Nephron (organoid): ENCODE data around the gene PRKAR1A.
"Not testable (repeated sequence)": the region's sequence is repeated elsewhere in the genome, so short reads cannot be mapped to it uniquely, and the experiment has no call there.

Experiments used
- H3K27ac Mint-ChIP-seq, 3 experiments: 2 replicates each; pipeline ENCODE4 v1.8.0; 2020; ENCODE audit warnings: mixed read lengths in 3 of 3, mild to moderate bottlenecking in 2 of 3, moderate library complexity in 1 of 3
- H3K27me3 Mint-ChIP-seq: 2 replicates; pipeline ENCODE4 v1.8.0; 2021; ENCODE audit warnings: low read depth, mild to moderate bottlenecking, moderate library complexity, mixed read lengths
- H3K36me3 Mint-ChIP-seq: 2 replicates; pipeline ENCODE4 v1.8.0; 2020; ENCODE audit warnings: low read depth, mixed read lengths
- H3K4me1 Mint-ChIP-seq: 2 replicates; pipeline ENCODE4 v1.8.0; 2020; ENCODE audit warnings: mixed read lengths
- H3K4me3 Mint-ChIP-seq, 3 experiments: 2 replicates each; pipeline ENCODE4 v1.8.0; 2020; ENCODE audit warnings: mild to moderate bottlenecking in 3 of 3, mixed read lengths in 3 of 3, moderate library complexity in 2 of 3
- H3K9me3 Mint-ChIP-seq: 2 replicates; pipeline ENCODE4 v1.8.0; 2020; ENCODE audit warnings: mixed read lengths
- CTCF ChIP-seq, 3 experiments: fragments of 200-600 bp; sonication (generic); IDR thresholded peaks; one replicate each; pipeline ENCODE4 v1.5.0; 2021; ENCODE audit warnings: antibody characterized with exemption in 3 of 3; ENCODE audit not compliant: unreplicated experiment in 3 of 3

PRKAR1A gene

GRCh38 chr17:68480885-68481284 is 31.3 kb upstream of the PRKAR1A start:
- H3K27me3 Mint-ChIP-seq, result peaks cover 14% of the 10 kb centered on the region
- H3K9me3 Mint-ChIP-seq, result no peaks in the 10 kb centered on the region
- peaks cover 14% of the 10 kb centered on the region for H3K4me1 Mint-ChIP-seq
- H3K36me3 Mint-ChIP-seq, result no peaks in the 10 kb centered on the region
- no peak overlapping the region for H3K27ac Mint-ChIP-seq
- no peak overlapping the region for H3K4me3 Mint-ChIP-seq
- no peak for TF ChIP-seq CTCF (IDR thresholded peaks at IDR 0.05; ENCODE audit: unreplicated experiment in 3 of 3)

DNA sequence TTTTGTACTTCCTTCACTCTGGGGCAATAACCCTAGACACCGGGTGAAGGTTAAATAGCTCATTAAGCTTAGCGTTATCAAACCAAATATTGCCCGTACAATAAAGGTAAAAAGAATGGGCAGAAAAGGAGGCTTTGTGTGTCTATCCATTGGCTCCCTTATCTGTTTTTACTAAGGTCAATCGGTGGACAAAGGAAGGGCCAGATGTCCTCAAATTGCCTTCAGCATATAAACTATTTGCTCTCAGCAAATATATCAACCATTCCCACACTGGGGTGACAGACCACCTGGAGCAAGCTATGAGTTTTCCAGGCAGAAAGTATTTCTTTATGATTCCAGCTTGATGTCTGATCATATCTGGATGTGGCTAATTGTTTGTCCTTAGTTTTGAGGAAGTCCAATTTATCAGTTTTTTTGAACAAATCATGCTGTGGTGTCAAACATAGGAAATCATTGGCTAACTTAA is 29.6 kb upstream of the PRKAR1A start:
- Mint-ChIP-seq H3K27me3 (peaks cover 16% of the 10 kb centered on the region), H3K27ac (no peak overlapping the region), H3K9me3 (no peaks in the 10 kb centered on the region), H3K36me3 (no peaks in the 10 kb centered on the region), H3K4me1 (peaks cover 23% of the 10 kb centered on the region), H3K4me3 (no peak overlapping the region)
- TF ChIP-seq CTCF (IDR thresholded peaks at IDR 0.05; ENCODE audit: unreplicated experiment in 3 of 3), result no peak

DNA sequence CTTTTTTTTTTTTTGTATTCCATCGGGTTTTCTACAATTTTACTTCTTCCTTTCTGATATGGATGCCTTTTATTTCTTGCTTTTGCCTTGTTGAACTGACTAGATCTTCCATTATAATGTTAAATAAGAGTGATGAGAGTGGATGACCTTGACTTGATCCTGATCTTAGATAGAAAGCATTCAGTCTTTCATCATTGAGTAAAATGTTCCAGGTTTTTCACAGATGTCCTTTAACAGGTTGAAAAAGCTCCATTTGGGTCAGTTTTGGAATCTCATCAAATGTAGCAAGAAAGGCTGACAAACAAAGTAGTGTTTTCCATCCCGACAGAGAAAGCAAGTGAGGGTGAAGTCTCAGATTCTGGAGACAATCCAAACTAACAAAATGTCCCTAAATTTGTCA is 27.8 kb upstream of the PRKAR1A start:
- Mint-ChIP-seq H3K4me1 (peaks cover 23% of the 10 kb centered on the region), H3K27me3 (peaks cover 16% of the 10 kb centered on the region), H3K27ac (no peak overlapping the region), H3K9me3 (no peaks in the 10 kb centered on the region), H3K36me3 (no peaks in the 10 kb centered on the region), H3K4me3 (no peak overlapping the region)
- TF ChIP-seq CTCF (IDR thresholded peaks at IDR 0.05; ENCODE audit: unreplicated experiment in 3 of 3), result no peak

GRCh38 chr17:68489919-68490318 is 22.3 kb upstream of the PRKAR1A start:
- Mint-ChIP-seq H3K27ac (no peak overlapping the region), H3K4me3 (no peak overlapping the region), H3K4me1 (peaks cover 32% of the 10 kb centered on the region), H3K36me3 (no peaks in the 10 kb centered on the region), H3K9me3 (no peaks in the 10 kb centered on the region), H3K27me3 (peaks cover 25% of the 10 kb centered on the region)
- no peak for TF ChIP-seq CTCF (IDR thresholded peaks at IDR 0.05; ENCODE audit: unreplicated experiment in 3 of 3)

DNA sequence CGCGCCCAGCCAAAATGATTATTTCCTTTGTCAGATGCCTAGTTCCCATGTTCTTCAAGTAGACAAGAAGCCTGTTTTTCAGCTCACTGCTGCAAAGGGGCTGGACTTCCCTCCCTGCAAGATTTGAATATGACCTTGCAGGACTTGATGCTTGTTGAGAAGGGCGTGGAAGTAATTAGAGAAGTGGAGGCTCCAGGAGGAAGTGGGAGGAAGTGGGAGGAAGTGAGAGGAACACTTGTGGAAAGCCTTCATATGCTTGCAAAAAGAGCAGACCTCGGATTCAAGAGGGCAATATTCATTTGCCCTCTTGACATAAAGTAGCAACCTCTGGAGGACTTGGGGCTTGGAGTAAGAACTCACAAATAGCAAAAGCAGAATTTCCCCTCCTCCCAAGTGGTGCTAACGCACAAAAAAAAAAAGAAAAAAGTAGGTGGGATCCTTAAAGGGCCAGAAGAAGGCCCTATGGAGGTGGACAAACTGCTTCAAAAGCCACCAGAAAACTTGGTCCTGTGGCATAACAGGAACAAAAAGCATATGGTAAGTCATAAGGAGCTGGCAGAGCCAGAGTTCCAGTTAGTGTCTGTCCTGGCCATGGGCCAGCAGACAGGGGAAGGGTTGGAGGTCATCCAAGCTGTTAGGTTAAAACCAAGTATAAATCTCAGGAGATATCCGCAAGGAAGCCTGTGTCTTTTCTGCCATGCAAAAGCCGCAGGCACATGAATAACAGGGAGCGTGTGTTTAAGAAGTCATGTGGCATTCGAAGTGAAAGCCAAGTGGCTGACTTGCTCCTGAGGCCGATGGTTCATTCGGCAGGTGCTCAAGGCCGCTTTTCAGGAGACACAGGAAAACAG is 20.6 kb upstream of the PRKAR1A start:
- H3K4me1 Mint-ChIP-seq, result peaks cover 17% of the 10 kb centered on the region
- peak overlapping the region; percentile 8 to 37 (median 24) for H3K27ac Mint-ChIP-seq

DNA sequence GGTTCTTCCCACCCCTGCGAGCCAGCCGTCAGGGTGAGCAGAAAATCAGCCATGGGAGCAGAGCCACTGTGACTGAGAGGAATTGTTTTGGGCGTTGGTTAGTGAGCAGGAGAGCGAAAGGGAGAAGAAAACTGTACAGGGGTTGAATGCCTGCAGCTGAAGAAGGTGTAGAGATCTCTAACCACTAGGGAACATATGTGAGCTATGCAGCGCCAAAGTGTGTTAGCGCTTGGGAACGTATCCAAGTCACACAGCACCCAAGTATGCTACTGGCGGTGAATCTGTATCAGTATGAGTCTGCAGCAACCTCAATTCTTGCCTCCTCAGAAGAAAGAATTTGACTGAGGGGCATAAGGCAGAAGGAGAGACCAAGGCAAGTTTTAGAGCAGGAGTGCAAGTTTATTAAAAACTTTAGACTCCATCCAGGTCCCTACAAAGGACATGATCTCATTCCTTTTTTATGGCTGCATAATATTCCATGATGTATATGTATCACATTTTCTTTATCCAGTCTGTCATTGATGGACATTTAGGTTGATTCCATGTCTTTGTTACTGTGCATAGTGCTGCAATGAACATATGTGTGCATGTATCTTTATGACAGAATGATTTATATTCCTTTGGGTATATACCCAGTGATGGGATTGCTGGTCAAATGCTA is 19.7 kb upstream of the PRKAR1A start:
- peaks cover 16% of the 10 kb centered on the region for H3K27me3 Mint-ChIP-seq
- not testable (repeated sequence) for H3K4me3 Mint-ChIP-seq, H3K9me3 Mint-ChIP-seq, H3K27ac Mint-ChIP-seq, H3K36me3 Mint-ChIP-seq
- H3K4me1 Mint-ChIP-seq, result peaks cover 15% of the 10 kb centered on the region

More for the DNA sequence above, 20.6 kb upstream of the PRKAR1A start:
- peaks cover 16% of the 10 kb centered on the region for H3K27me3 Mint-ChIP-seq
- no peaks in the 10 kb centered on the region for H3K36me3 Mint-ChIP-seq
- no peaks in the 10 kb centered on the region for H3K9me3 Mint-ChIP-seq
- H3K4me3 Mint-ChIP-seq, result peak overlapping the region in 2 of 3 experiments; percentile 1 to 8
- TF ChIP-seq CTCF (IDR thresholded peaks at IDR 0.05; ENCODE audit: unreplicated experiment in 3 of 3), result no peak
